ENCODE measurements around the gene FGFR3.

FGFR3 gene

DNA sequence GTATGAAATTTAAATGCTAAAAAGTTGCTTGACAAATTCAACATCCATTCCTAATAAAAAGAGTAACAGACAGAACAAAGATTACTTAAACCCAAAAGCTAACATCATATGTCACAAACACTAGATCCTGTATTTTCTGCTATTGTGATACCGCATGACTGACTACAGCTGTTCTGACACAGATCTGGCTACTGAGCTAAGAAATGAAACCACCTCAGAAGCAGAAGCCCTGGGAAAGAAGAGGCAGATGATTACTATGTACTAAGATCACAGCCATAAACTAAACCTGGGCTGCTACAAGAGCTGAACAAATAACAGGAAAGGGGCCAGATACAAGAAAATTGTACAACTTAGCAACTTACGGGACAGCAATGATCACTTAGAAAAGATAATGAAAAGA, 53.5 kb downstream of the FGFR3 start:
- FAIRE-seq = no peak

DNA sequence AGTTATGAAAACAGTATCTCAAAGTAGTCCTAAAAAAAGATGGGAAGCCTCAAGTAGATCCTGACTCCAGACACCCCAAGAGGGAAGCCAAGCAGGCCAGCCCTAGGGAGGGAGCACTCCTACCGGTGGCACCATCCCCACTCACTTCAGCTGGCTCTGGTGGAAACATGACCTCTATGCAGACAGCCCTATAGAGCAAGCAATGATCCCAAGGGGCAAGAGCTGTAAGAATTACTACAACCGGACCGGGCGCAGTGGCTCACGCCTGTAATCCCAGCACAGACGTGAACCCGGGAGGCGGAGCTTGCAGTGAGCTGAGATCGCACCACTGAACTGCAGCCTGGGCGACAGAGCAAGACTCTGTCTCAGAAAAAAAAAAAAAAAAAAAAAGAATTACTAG, 57.2 kb downstream of the FGFR3 start:
- no peak for FAIRE-seq

DNA sequence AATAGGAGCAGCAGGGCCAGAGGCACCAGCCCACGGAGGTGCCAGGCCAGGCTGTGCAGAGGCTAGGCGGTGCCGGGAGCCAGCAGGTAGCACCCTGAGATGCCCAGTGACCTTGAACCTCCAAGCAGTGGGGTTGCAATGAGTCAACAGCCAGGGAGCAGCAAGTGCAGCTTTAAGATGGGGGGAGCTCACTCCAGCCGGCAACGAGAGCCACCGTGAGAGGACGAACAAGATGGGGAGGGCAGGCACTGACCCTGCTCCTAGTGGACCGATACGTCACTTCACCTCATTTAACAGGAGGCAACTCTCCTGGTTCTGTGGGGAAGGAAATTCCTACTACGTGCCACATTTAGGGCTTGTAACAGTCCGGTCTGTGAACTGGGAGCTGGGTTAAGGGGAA, 58.1 kb downstream of the FGFR3 start:
- FAIRE-seq = no peak

DNA sequence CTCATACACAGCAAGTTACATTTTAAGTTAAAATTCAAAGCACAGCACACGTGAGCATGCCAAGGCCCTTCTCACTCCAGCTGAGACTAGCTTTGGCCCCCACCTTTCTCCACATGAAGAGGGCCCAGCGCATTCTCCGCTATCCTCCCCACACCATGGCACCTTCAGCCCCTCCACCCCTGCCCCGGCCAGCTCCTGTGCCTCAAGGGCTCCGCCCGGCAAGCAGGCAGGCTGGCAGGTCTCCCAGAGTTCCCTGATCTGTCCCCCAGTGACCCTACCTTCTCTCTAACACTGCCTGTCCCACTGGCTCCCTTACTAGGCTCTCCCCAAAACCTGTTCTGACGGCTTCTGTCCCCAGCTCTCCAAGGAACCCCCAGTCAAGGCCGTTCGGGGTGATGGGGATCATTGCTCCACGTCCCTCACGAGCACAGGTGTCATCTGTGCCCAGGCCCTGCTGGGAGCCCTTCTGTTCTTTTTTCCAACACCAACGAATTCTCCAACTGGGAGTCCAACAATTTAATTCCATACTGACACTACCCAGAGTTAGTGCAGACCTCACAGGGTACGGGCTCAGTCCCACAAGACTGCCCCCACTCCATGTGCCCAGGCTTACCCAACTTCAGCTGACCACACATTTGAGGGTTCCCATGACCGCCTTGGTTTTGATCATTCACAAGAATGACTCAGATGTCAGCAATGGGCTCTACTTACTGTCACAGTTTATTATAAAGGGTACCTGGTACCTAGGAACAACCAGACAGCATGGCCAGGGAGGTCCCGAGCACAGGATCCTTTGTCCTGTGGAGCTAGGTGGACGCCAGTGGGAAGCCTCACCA, 58.7 kb downstream of the FGFR3 start:
- FAIRE-seq = no peak

DNA sequence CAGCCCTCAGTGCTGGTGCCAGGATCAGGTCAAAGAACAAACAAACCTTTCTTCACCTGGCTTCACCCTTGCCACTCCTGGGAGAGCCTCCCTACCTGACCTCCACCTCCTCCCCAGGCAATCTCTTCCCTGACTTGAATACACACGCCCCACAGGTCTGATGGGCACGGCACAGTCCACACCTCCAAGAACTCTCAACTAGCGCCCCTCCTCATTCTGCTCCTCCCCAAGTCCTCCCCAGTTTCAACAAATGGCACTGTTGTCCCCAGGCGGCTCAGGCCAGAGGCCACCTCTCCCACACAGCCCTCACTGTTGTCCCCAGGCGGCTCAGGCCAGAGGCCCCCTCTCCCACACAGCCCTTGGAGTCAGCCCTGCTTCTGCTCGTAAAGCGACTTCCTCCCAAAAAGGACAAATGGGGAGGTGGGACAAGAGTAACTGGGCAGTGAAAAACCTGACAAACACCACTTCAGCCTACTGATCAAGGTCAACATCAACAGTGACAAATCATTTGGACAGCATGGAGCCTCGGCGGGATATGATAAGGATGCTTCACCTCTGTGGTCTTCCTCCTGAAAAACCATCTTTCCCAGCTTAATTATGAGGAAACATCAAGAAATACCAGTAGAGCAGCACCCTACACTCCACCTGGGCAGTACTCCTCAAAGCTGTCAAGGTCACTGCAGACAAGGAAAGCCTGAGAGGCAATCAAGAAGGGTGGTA, 60.0 kb downstream of the FGFR3 start:
- no peak for FAIRE-seq

DNA sequence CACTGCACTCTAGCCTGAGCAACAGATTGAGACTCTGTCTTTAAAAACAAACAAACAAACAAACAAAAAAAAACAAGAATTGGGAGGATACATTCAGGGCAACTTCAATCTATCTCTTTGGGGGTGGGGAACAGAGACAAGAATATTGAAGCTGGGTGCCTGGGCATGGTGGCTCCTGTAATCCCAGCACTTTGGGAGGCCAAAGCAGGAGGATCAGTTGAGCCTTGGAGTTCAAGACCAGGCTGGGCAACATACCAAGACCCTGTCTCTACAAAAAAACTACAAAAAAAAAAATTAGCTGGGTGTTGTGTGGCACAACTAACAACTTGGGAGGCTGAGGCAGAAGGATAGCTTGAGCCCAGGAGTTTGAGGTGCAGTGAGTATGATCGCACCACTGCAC, 61.7 kb downstream of the FGFR3 start:
- FAIRE-seq = no peak

DNA sequence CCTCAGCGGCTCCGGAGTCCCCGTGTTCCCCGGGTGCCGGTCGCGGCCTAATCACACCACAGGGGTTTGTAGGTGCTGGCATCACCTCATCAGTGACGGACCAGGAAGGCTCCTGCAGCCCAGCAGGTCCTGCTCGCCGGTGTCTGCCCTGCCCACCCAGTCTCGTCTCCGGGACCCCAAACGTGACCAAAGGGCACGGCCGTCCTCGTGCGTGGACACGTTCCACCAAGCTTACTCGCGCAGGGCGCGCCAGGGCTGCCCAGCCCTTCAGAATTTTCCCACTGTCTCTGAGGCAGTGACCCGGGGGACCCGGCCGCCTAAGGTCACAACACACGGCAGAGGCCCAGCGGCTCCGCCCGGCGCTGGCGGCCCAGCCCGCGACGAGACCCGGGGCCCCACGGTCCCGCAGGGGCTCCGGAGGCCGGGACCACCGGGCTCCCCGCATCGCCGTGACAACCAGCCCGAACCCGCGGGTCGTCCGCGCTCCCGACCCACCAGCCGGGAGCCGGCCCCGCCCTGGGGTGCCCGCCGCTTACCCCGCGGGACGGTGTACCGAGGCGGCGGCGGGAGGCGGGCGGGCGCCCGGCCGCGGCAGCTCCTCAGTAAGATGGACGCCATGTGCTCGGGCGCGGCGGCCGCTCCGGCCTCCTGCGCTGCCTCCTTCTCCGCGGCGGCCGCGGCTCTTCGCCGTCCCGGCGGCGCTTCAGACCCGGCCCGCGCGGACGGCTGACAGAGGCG, 62.4 kb downstream of the FGFR3 start:
- no peak for FAIRE-seq

DNA sequence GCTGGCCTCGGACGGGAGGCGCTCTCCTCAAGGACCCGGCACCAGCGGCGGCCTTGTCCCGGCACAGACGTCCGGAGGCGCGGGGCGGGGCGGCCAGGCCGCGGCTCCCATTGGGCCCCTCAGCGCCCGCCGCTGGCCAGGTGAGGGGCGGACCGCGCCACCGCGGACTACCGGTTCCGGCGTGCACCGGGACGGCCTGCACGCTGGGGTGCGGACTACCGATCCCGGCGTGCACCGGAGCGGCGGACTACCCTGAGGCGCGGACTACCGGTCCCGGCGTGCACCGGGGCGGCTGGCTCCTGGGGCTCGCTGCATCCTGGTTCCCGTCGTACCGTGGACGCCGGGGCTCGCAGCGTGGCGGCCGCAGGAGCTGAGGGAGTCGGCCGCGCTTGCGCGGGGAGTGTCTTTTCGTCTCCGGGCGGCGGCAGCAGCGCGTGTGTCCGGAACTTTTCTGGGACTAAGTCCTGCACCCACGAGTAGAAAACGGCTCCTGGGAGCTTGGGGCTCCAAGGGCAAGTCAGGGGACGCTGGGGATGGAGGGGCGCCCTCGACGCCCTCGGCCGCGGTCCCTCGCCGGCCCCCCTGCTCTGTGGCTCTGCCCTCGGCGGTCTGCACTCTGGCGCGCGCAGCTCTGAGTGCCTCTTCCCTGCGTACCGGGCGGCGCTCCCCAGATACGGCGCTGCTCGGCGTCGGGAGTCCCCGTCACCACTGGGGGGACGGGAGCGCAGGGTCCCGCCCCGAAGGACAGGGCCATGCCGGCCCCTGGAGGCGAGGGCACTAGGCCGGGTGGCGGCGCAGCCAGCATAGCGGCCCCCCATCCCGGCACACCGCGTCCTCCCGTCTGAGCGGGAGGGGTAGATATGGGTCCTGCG, 63.2 kb downstream of the FGFR3 start, which contains the start of gene LETM1:
LETM1 (minus strand) TSS at position 86 of the 872 bp plus-strand sequence. CDS start 206 bp downstream, outside the sequence.
- FAIRE-seq = no peak

DNA sequence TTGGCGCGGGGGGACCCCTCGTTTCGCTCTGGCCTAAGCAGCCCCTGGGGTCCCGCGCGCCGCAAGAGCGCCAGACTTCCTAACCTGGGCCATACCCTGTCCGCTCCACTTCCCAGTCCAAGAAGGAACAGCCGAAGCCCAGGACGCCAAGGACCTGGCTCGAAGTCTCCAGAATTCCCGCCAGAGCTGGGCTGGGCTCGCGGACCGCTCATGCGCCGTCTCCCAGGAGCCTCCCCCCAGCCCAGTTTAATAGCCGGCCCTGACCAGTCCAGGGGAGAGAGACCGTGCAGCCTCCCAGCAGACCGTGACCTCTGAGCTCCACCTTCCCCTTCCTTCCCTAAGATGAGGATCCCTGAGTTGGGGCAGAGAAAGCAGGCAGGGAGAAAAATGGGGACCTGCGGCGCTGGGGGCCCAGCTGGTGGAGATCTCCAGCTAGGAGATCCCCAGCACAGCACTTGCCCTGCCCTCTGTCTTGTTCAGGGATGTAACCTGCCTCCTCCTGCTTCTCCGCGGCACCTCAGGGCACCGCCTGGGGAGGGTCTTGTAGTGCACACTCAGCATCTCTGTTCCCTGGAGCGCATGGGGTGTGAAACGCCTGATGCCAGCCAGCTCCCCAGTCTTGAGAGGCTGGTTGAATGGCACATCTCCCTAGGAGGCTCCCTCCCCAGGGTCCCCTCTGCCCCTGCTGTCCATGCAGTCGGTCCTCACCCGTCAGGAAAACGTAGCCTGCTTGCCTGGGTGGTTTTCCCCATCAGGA, 64.0 kb downstream of the FGFR3 start:
- FAIRE-seq = no peak

DNA sequence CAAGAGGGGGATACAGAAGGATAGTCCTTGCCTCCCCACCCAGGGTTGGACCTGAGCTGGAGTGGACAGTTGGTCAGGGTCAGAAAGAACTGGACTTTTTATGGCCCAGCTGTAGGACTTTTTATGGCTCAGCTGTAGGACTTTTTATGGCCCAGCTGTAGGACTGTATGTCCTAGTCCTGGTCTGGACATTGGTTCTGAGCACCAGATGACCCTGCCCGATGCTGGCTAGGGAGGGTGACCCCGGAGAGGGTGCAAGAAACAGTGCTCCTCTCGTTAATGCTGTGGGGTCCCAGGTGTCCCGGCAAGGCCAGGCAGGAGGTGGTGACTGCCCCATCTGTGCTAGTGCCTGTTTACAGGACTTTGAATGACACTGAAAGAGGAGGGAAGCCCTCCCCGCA, 64.8 kb downstream of the FGFR3 start:
- no peak for FAIRE-seq
